GM12875 (cell line): ENCODE measurements around the gene LGALS3BP.

Experiments used
- H3K4me3 ChIP-seq: one replicate; pipeline ENCODE4 v1.5.1; 2011; ENCODE audit warnings: low read depth, low read length, control low read depth
- TF ChIP-seq, protein P1 (sequence below): IDR thresholded peaks from 2 replicates; pipeline ENCODE4 v1.5.1; 2011; ENCODE audit warnings: low read depth, mild to moderate bottlenecking, control low read depth, inconsistent platforms, low read length, moderate library complexity, borderline replicate concordance; ENCODE audit not compliant: insufficient read depth

LGALS3BP gene

DNA sequence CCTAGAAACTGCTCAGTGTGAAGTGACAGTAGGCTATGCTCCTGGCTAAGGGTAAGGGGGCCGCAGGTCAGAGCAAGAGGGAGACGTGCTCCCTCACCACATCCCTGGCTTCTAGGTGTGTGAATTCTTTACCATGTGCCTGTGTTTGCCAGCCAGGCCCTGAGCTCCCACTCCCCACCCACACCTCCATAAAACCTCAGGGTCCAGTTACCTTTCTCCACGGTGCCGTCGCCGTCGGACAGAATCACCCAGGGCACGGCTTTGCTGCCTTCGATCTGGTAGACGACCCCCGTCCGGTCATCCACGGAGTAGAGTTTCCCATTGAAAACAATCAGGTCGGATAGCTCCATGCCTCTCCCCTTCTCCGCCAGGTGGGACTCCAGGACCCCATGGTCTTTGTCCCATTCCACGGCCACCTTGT lies 17.1 kb upstream of the LGALS3BP start:
- TF ChIP-seq, protein P1, sequence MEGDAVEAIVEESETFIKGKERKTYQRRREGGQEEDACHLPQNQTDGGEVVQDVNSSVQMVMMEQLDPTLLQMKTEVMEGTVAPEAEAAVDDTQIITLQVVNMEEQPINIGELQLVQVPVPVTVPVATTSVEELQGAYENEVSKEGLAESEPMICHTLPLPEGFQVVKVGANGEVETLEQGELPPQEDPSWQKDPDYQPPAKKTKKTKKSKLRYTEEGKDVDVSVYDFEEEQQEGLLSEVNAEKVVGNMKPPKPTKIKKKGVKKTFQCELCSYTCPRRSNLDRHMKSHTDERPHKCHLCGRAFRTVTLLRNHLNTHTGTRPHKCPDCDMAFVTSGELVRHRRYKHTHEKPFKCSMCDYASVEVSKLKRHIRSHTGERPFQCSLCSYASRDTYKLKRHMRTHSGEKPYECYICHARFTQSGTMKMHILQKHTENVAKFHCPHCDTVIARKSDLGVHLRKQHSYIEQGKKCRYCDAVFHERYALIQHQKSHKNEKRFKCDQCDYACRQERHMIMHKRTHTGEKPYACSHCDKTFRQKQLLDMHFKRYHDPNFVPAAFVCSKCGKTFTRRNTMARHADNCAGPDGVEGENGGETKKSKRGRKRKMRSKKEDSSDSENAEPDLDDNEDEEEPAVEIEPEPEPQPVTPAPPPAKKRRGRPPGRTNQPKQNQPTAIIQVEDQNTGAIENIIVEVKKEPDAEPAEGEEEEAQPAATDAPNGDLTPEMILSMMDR, result no peak
- no peak overlapping the region for H3K4me3 ChIP-seq

GRCh38 chr17:78995761-78996451 lies 16.2 kb upstream of the LGALS3BP start:
- TF ChIP-seq, protein P1, result no peak
- H3K4me3 ChIP-seq, result no peak overlapping the region

GRCh38 chr17:78995022-78995760 lies 15.5 kb upstream of the LGALS3BP start:
- no peak overlapping the region for H3K4me3 ChIP-seq
- TF ChIP-seq, protein P1, result no peak

GRCh38 chr17:78993981-78994671 lies 14.4 kb upstream of the LGALS3BP start:
- H3K4me3 ChIP-seq, result no peak overlapping the region
- TF ChIP-seq, protein P1, result no peak

DNA sequence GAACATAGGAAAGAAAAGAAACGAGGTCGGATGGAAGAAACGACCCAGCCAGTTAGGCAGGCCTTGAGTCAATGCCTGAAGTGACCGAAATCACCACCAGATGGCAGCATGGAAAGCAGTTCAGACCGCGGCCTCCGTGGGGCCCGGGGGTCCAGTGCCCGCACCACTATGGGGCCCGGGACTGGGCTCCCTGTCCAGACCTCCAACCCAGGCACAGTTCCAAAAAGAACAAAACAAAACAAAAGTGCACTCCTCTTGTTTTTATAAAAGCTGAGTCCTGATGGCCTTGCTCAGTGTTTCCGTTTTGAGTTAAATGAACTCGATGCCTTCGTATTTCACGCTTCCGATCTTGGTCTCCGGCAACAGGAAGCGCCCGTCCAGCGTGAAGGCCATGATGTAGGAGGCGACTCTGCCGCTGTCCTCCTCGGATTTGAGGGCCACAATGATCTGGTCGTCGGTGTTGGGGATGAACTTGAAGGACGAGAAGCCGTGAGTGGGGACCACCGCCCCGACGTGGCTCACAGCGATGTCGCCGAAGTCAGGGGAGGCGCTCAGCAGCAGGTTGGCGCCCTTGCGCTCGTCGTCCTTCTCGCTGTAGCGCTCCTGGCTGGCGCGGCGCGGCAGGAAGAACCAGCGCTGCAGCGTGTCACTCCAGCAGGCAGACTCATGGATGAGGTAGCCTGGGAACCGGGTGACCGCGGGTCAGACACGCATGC lies 13.7 kb upstream of the LGALS3BP start:
- no peak overlapping the region for H3K4me3 ChIP-seq
- TF ChIP-seq, protein P1, result peak; percentile 71

- TF ChIP-seq, protein P1, result no peak
- no peak overlapping the region for H3K4me3 ChIP-seq
Observed at GRCh38 chr17:78992542-78993212, 13.0 kb upstream of the LGALS3BP start.
